ENCODE results near the gene SNAPIN. TPM values are rescaled to one million over a fixed set of nuclear protein-coding genes. Genes with fewer than 3 reads are reported as not detected.

Gene SNAPIN
- total RNA-seq, 1 donor from 2014 or later: 43.2 TPM

- intact Hi-C loops (cut with DNase I): loop anchor here (5.0 kb wide), 1 partner anchor 99 kb away; no protein-coding TSS in a partner anchor
- H3K4me1 ChIP-seq: peaks cover 68% of the 10 kb centered on the region
These were observed 47.6 kb upstream of the SNAPIN start for GRCh38 chr1:153610811-153611301.

GRCh38 chr1:153611356-153611755 lies 47.1 kb upstream of the SNAPIN start:
- Histone ChIP-seq H3K27ac (peak overlapping the region; percentile 96), H3K4me1 (peaks cover 73% of the 10 kb centered on the region), H3K4me3 (peak overlapping the region; percentile 52 to 68), H3K9me3 (no peaks in the 10 kb centered on the region), H3K27me3 (no peaks in the 10 kb centered on the region), H3K36me3 (peaks cover 0 to 15% of the 10 kb centered on the region in 2 donors)
- intact Hi-C loops (cut with DNase I): loop anchor here (5.0 kb wide), 1 partner anchor 99 kb away; no protein-coding TSS in a partner anchor
- no peak for TF ChIP-seq POLR2AphosphoS5 (IDR thresholded peaks at IDR 0.05; ENCODE audit: insufficient read depth in 1 of 2, low read depth in 1 of 2)
- no peak for TF ChIP-seq CTCF (IDR thresholded peaks at IDR 0.05)
- no peak for TF ChIP-seq POLR2A (IDR thresholded peaks at IDR 0.05)
- DNase-seq (ENCODE audit: extremely low spot score in 2 of 2): no peak

More at GRCh38 chr1:153610811-153611301, 47.6 kb upstream of the SNAPIN start:
- Histone ChIP-seq H3K27ac (peak overlapping the region; percentile 96), H3K36me3 (peaks cover 0 to 20% of the 10 kb centered on the region in 2 donors), H3K27me3 (no peaks in the 10 kb centered on the region), H3K9me3 (no peaks in the 10 kb centered on the region), H3K4me3 (peak overlapping the region; percentile 52 to 68)
- TF ChIP-seq CTCF (IDR thresholded peaks at IDR 0.05): no peak
- TF ChIP-seq POLR2AphosphoS5 (IDR thresholded peaks at IDR 0.05; ENCODE audit: insufficient read depth in 1 of 2, low read depth in 1 of 2): no peak
- DNase-seq (ENCODE audit: extremely low spot score in 2 of 2): no peak

GRCh38 chr1:153612111-153612754 lies 46.3 kb upstream of the SNAPIN start:
- DNase-seq (ENCODE audit: extremely low spot score in 2 of 2): no peak
- Histone ChIP-seq H3K27ac (peak overlapping the region; percentile 96), H3K27me3 (no peaks in the 10 kb centered on the region), H3K4me3 (peak overlapping the region; percentile 52 to 68), H3K4me1 (peaks cover 77% of the 10 kb centered on the region), H3K9me3 (no peaks in the 10 kb centered on the region), H3K36me3 (peaks cover 0 to 6% of the 10 kb centered on the region in 2 donors)
- intact Hi-C loops (cut with DNase I): loop anchor here (5.0 kb wide), 1 partner anchor 100 kb away; no protein-coding TSS in a partner anchor
- TF ChIP-seq CTCF (IDR thresholded peaks at IDR 0.05) (no peak), POLR2A (IDR thresholded peaks at IDR 0.05) (no peak), POLR2AphosphoS5 (IDR thresholded peaks at IDR 0.05; ENCODE audit: insufficient read depth in 1 of 2, low read depth in 1 of 2) (no peak)

- intact Hi-C loops (cut with DNase I): loop anchor here (5.0 kb wide), 1 partner anchor 101 kb away; no protein-coding TSS in a partner anchor
- peaks cover 77% of the 10 kb centered on the region for H3K4me1 ChIP-seq
These were observed 45.7 kb upstream of the SNAPIN start, which contains the start of gene S100A16 for GRCh38 chr1:153612755-153613331. TSS of gene S100A16 (minus strand) at chr1:153613137. CDS start at chr1:153608151, 4,986 bp downstream.

More at GRCh38 chr1:153612755-153613331, 45.7 kb upstream of the SNAPIN start, which contains the start of gene S100A16:
- TF ChIP-seq POLR2AphosphoS5 (IDR thresholded peaks at IDR 0.05; ENCODE audit: insufficient read depth in 1 of 2, low read depth in 1 of 2) (peak; percentile 52 to 90), CTCF (IDR thresholded peaks at IDR 0.05) (no peak), POLR2A (IDR thresholded peaks at IDR 0.05) (peak in 1 of 2 donors; percentile 67)
- no peaks in the 10 kb centered on the region for H3K9me3 ChIP-seq
- DNase-seq (ENCODE audit: extremely low spot score in 2 of 2): no peak
- H3K36me3 ChIP-seq: peaks cover 0 to under 1% of the 10 kb centered on the region in 2 donors
- peak within 1 kb of the TSS; percentile 52 to 68 for H3K4me3 ChIP-seq
- peak within 1 kb of the TSS; percentile 96 for H3K27ac ChIP-seq
- H3K27me3 ChIP-seq: no peaks in the 10 kb centered on the region
